Midbrain (tissue), 1 donor: ENCODE measurements around the gene MPHOSPH8.
A peak's percentile ranks its signal among the peaks of the same experiment; 100 is the strongest.

Experiments
- DNase-seq: peaks from one replicate; lab custom pipeline; 2025; lab: John Stamatoyannopoulos, UW

MPHOSPH8 gene

GRCh38 chr13:19633479-19634255 is at the start of gene MPHOSPH8:
TSS of gene MPHOSPH8 (plus strand) at chr13:19633659. CDS start at chr13:19633749, 90 bp downstream.
- DNase-seq = peak; percentile 96

- DNase-seq = no peak
Measured at GRCh38 chr13:19586904-19587634, 46.4 kb upstream of the MPHOSPH8 start.

GRCh38 chr13:19587635-19588300 is 45.7 kb upstream of the MPHOSPH8 start:
- peak; percentile 58 for DNase-seq

- no peak for DNase-seq
Measured at GRCh38 chr13:19589312-19589711, 44.1 kb upstream of the MPHOSPH8 start.

GRCh38 chr13:19590423-19590822 is 43.0 kb upstream of the MPHOSPH8 start:
- no peak for DNase-seq

- DNase-seq = no peak
Measured at GRCh38 chr13:19591864-19592263, 41.6 kb upstream of the MPHOSPH8 start.

- no peak for DNase-seq
Measured at GRCh38 chr13:19592657-19593180, 40.7 kb upstream of the MPHOSPH8 start.

GRCh38 chr13:19596086-19596485 is 37.4 kb upstream of the MPHOSPH8 start:
- DNase-seq = no peak

GRCh38 chr13:19596960-19597361 is 36.5 kb upstream of the MPHOSPH8 start:
- DNase-seq = no peak

- no peak for DNase-seq
Measured at GRCh38 chr13:19597523-19597922, 35.9 kb upstream of the MPHOSPH8 start.

GRCh38 chr13:19601749-19602725 is 31.4 kb upstream of the MPHOSPH8 start:
- no peak for DNase-seq

GRCh38 chr13:19604306-19604705 is 29.2 kb upstream of the MPHOSPH8 start:
- DNase-seq = no peak

- no peak for DNase-seq
Measured at GRCh38 chr13:19605161-19605955, 28.1 kb upstream of the MPHOSPH8 start.

GRCh38 chr13:19606152-19606551 is 27.3 kb upstream of the MPHOSPH8 start:
- DNase-seq = no peak

- DNase-seq = no peak
Measured at GRCh38 chr13:19606737-19607136, 26.7 kb upstream of the MPHOSPH8 start.

GRCh38 chr13:19607523-19608078 is 25.9 kb upstream of the MPHOSPH8 start:
- no peak for DNase-seq

GRCh38 chr13:19618977-19619376 is 14.5 kb upstream of the MPHOSPH8 start:
- no peak for DNase-seq

- no peak for DNase-seq
Measured at GRCh38 chr13:19622193-19622592, 11.3 kb upstream of the MPHOSPH8 start.

GRCh38 chr13:19624265-19624664 is 9.2 kb upstream of the MPHOSPH8 start:
- DNase-seq = no peak

GRCh38 chr13:19632915-19633478 is 462 bp upstream of the MPHOSPH8 start:
- DNase-seq = no peak
